B cell (primary cell): ENCODE data around the gene PTGES2. TPM values are rescaled to one million over a fixed set of nuclear protein-coding genes. Genes with fewer than 3 reads are reported as not detected.

Experiments used
- ATAC-seq: fragments of 200-7000 bp; cut with Tn5 transposase; one replicate; pipeline ENCODE4 v1.10.0; 2021; ENCODE audit warnings: low read depth, mild to moderate bottlenecking, moderate number of reproducible peaks, moderate library complexity
- CTCF ChIA-PET: fragments of 350-600 bp; sonication (Branson Sonifier 250); formaldehyde crosslinking; loops from one replicate; lab custom pipeline; 2021; ENCODE audit warnings: antibody characterized with exemption, inconsistent platforms; lab: Charles Lee
- POLR2A ChIA-PET: fragments of 350-600 bp; sonication (Branson Sonifier 250); formaldehyde crosslinking; loops from one replicate; lab custom pipeline; 2021; ENCODE audit warnings: antibody characterized with exemption; lab: Charles Lee
- DNase-seq: peaks from one replicate; pipeline ENCODE4 v3.0.0; 2013
- H2AFZ ChIP-seq: 2 replicates; pipeline ENCODE4 v1.6.1; 2012; ENCODE audit warnings: mild to moderate bottlenecking, low read depth, low read length; ENCODE audit not compliant: insufficient read depth, poor library complexity, severe bottlenecking
- H3K27ac ChIP-seq, 2 donors: 1 replicate in 1 of 2; 2 replicates in 1 of 2; pipeline ENCODE4 v1.5.1; 2012 to 2013; ENCODE audit warnings: low read length in 2 of 2, mild to moderate bottlenecking in 2 of 2, moderate library complexity in 1 of 2
- H3K27me3 ChIP-seq, 4 experiments: fragments of 200-600 bp in 1 of 4; sonication (generic) in 1 of 4; replicated peaks in 1 of 4; 1 replicate in 2 of 4; 2 replicates in 2 of 4; pipeline versions ENCODE4 v1.6.1 to v1.7.0; 2013 to 2016; ENCODE audit warnings: low read length in 3 of 4, mild to moderate bottlenecking in 2 of 4, mixed read lengths in 1 of 4, moderate library complexity in 1 of 4; ENCODE audit not compliant: insufficient read depth in 4 of 4, control insufficient read depth in 3 of 4; ENCODE audit errors: control extremely low read depth in 1 of 4
- H3K36me3 ChIP-seq, 2 experiments: replicated peaks in 1 of 2; 1 replicate in 1 of 2; 2 replicates in 1 of 2; pipeline versions ENCODE4 v1.6.1 to v1.7.1; 2013; ENCODE audit warnings: low read length in 1 of 2; ENCODE audit not compliant: insufficient read depth in 2 of 2, control insufficient read depth in 1 of 2; ENCODE audit errors: control extremely low read depth in 1 of 2, extremely low read depth in 1 of 2
- H3K4me1 ChIP-seq, 2 donors: fragments of 200-600 bp in 1 of 2; sonication (generic) in 1 of 2; 1 replicate in 1 of 2; 2 replicates in 1 of 2; pipeline versions ENCODE4 v1.5.1 to v1.6.1; 2013 to 2017; ENCODE audit warnings: low read length in 2 of 2; ENCODE audit not compliant: control insufficient read depth in 2 of 2, insufficient read depth in 2 of 2
- H3K4me2 ChIP-seq: replicated peaks from 2 replicates; pipeline ENCODE3; 2012; ENCODE audit warnings: mild to moderate bottlenecking, low read depth, low read length; ENCODE audit not compliant: poor library complexity, severe bottlenecking
- H3K4me3 ChIP-seq, 5 experiments: fragments of 200-600 bp in 1 of 5; sonication (generic) in 1 of 5; 1 replicate in 3 of 5; 2 replicates in 2 of 5; pipeline versions ENCODE4 v1.5.1 to v1.7.0; 2011 to 2016; ENCODE audit warnings: low read length in 4 of 5, mild to moderate bottlenecking in 4 of 5, low read depth in 2 of 5, control low read depth in 1 of 5, moderate library complexity in 1 of 5; ENCODE audit not compliant: insufficient read depth in 1 of 5; ENCODE audit errors: control extremely low read depth in 1 of 5, extremely low read depth in 1 of 5
- H3K79me2 ChIP-seq: fragments of 200-600 bp; sonication (generic); one replicate; pipeline ENCODE4 v1.6.0; 2016; ENCODE audit warnings: low read length; ENCODE audit not compliant: control insufficient read depth, insufficient read depth
- H3K9ac ChIP-seq: fragments of 200-600 bp; sonication (generic); 2 replicates; pipeline ENCODE4 v1.6.1; 2017; ENCODE audit warnings: mild to moderate bottlenecking, low read length, moderate library complexity
- H3K9me3 ChIP-seq, 3 donors: one replicate each; pipeline versions ENCODE4 v1.6.1 to v1.7.1; 2013; ENCODE audit warnings: low read length in 2 of 3; ENCODE audit not compliant: control insufficient read depth in 2 of 3, insufficient read depth in 1 of 3; ENCODE audit errors: control extremely low read depth in 1 of 3
- H4K20me1 ChIP-seq: 2 replicates; pipeline ENCODE4 v1.6.0; 2012; ENCODE audit warnings: mild to moderate bottlenecking, low read length; ENCODE audit not compliant: insufficient read depth, control insufficient read depth, poor library complexity, severe bottlenecking
- H3K27ac Mint-ChIP-seq: one replicate; pipeline ENCODE4 v1.8.0; 2021; ENCODE audit warnings: mixed read lengths
- H3K27me3 Mint-ChIP-seq: one replicate; pipeline ENCODE4 v1.8.0; 2021; ENCODE audit warnings: mixed read lengths
- H3K4me1 Mint-ChIP-seq: one replicate; pipeline ENCODE4 v1.8.0; 2021; ENCODE audit warnings: mixed read lengths
- H3K4me3 Mint-ChIP-seq: one replicate; pipeline ENCODE4 v1.8.0; 2021; ENCODE audit warnings: mixed read lengths
- H3K9me3 Mint-ChIP-seq: one replicate; pipeline ENCODE4 v1.8.0; 2022; ENCODE audit warnings: mixed read lengths; ENCODE audit not compliant: insufficient read depth
- EZH2 ChIP-seq: IDR thresholded peaks from 2 replicates; pipeline ENCODE4 v1.6.1; 2012; ENCODE audit warnings: borderline replicate concordance, low read depth, mild to moderate bottlenecking, moderate library complexity, low read length; ENCODE audit not compliant: insufficient read depth, poor library complexity, severe bottlenecking
- WGBS: methylation state at CpG from one replicate; pipeline ENCODE4 v1.1.5; 2013; ENCODE audit warnings: missing lambda C conversion rate; ENCODE audit not compliant: insufficient coverage; 5-methylcytosine and 5-hydroxymethylcytosine counted together
- intact Hi-C: fragments of 100-400 bp; cut with micrococcal nuclease; formaldehyde crosslinking; loops from one replicate; pipeline ENCODE4 v1.10.0; 2022
- polyA plus RNA-seq: library from polyadenylated mRNA; depleted of rRNA; stranded (reverse); fragments of >200 nt; gene quantifications from 2 replicates; pipeline ENCODE4 v1.2.3, GENCODE V29; 2012
- total RNA-seq, 2 donors: library from RNA; stranded (reverse); fragments of 120-200 nt in 1 of 2; gene quantifications; 1 replicate in 1 of 2; 2 replicates in 1 of 2; pipeline versions ENCODE4 v1.2.3 to v1.2.4, GENCODE V29; 2013 to 2022
- TF ChIP-seq, protein P1 (sequence below): fragments of 200-600 bp; IDR thresholded peaks from one replicate; pipeline ENCODE4 v1.8.0; 2022; ENCODE audit warnings: antibody characterized with exemption, mild to moderate bottlenecking

Gene PTGES2
- total and polyA plus RNA-seq, 2 donors (not counting 1 experiment from before 2014, with no cell fraction given): 77.8 to 113 TPM

DNA sequence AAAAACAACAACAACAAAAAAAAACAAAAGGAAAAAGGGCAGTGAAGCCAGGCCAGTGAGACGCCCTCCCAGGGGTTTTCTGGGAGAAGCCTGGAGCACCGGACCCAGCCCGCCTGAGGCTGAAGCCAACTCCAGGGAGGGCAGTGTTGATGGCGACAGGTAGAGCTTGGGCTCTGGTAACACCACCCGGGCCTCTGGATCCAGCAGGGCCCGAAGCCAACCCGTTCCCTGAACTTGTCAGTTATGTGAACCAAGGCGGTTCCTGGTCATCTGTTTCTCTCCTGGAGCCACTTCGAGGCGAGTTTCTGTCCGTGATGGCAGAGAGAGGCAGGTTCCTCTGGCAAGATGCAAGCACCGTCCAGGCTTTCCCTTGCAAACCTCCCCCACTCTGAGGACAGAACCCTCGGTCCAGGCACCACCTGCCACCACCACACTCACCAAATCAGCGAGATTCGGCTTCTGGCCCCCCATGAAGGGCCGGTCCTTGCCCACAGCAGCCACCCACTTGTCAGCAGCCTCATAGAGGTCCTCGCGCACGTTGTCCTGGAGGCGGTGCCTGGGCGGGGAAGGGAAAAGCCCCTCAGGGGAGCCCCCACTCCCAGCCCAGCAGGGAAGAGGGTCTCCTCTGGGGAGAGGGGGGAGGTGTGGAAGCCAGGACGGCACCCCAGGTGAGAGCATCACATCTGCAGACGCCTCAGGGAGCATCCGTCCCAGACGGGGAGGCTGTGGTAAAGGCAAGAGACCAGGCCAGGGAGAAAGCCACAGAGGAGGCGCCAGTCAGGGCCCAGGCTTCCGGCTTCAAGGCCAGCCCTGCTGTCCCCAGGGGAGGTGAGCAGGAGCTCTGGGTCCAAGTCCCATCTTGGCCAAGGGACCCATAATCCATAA, 5.4 kb downstream of the PTGES2 start:
- H3K9me3 ChIP-seq: no peaks in the 10 kb centered on the region
- H3K27me3 ChIP-seq: no peaks in the 10 kb centered on the region
- no peak overlapping the region for H3K27ac ChIP-seq
- H3K4me1 ChIP-seq: peaks cover 27 to 34% of the 10 kb centered on the region in 2 donors
- no peak overlapping the region for H3K4me3 Mint-ChIP-seq
- H3K4me3 ChIP-seq: no peak overlapping the region
- H3K4me2 ChIP-seq: no peak overlapping the region
- H3K79me2 ChIP-seq: peaks cover 34% of the 10 kb centered on the region
- H3K27ac Mint-ChIP-seq: no peak overlapping the region
- H3K36me3 ChIP-seq: peaks cover 0 to 34% of the 10 kb centered on the region in 2 experiments
- POLR2A ChIA-PET: interaction anchor here (0.7 kb wide), 1 partner anchor 327 kb away, joined by 3 read pairs; no protein-coding TSS in a partner anchor
- no peaks in the 10 kb centered on the region for H3K9me3 Mint-ChIP-seq
- H3K27me3 Mint-ChIP-seq: no peaks in the 10 kb centered on the region
- DNase-seq: no peak
- no peak for ATAC-seq
- WGBS: 87% methylated on average over 22 of the region's 27 CpGs
- intact Hi-C loops: loop anchor here (10.0 kb wide), 1 partner anchor 347 kb away; the partner anchor contains the start of gene SH2D3C
- peaks cover 27% of the 10 kb centered on the region for H4K20me1 ChIP-seq
- CTCF ChIA-PET: no interaction called here
- peaks cover 30% of the 10 kb centered on the region for H3K4me1 Mint-ChIP-seq
- TF ChIP-seq, protein P1, sequence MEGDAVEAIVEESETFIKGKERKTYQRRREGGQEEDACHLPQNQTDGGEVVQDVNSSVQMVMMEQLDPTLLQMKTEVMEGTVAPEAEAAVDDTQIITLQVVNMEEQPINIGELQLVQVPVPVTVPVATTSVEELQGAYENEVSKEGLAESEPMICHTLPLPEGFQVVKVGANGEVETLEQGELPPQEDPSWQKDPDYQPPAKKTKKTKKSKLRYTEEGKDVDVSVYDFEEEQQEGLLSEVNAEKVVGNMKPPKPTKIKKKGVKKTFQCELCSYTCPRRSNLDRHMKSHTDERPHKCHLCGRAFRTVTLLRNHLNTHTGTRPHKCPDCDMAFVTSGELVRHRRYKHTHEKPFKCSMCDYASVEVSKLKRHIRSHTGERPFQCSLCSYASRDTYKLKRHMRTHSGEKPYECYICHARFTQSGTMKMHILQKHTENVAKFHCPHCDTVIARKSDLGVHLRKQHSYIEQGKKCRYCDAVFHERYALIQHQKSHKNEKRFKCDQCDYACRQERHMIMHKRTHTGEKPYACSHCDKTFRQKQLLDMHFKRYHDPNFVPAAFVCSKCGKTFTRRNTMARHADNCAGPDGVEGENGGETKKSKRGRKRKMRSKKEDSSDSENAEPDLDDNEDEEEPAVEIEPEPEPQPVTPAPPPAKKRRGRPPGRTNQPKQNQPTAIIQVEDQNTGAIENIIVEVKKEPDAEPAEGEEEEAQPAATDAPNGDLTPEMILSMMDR: no peak
- TF ChIP-seq EZH2: no peak
- no peak overlapping the region for H2AFZ ChIP-seq
- H3K9ac ChIP-seq: no peak overlapping the region

DNA sequence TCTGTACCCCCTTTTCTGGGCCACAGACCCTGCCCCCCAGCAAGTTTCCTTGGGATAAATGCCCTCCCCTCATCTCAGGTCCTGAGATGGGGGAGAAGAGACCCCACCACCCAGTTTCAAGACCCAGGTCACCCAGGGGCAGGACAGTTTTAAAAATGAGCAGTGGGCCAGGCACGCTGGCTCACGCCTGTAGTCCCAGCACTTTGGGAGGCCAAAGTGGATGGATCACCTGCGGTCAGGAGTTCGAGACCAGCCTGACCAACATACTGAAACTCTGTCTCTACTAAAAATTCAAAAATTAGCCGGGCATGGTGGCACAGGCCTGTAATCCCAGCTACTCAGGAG, 6.1 kb downstream of the PTGES2 start:
- H3K9me3 Mint-ChIP-seq: no peaks in the 10 kb centered on the region
- ChIA-PET CTCF (no interaction called here), POLR2A (no interaction called here)
- Histone ChIP-seq H3K9ac (no peak overlapping the region), H3K27ac (no peak overlapping the region), H3K36me3 (peaks cover 0 to 34% of the 10 kb centered on the region in 2 experiments), H3K4me3 (no peak overlapping the region), H4K20me1 (peaks cover 27% of the 10 kb centered on the region), H3K4me2 (no peak overlapping the region), H3K79me2 (peaks cover 27% of the 10 kb centered on the region), H3K4me1 (peaks cover 29 to 36% of the 10 kb centered on the region in 2 donors), H2AFZ (no peak overlapping the region), H3K27me3 (no peaks in the 10 kb centered on the region), H3K9me3 (no peaks in the 10 kb centered on the region)
- ATAC-seq (no peak), DNase-seq (no peak)
- TF ChIP-seq, protein P1: no peak
- no peak for TF ChIP-seq EZH2
- 85% methylated on average over 5 of the region's 5 CpGs for WGBS
- intact Hi-C loops: loop anchor here (10.0 kb wide), 1 partner anchor 347 kb away; the partner anchor contains the start of gene SH2D3C
- no peaks in the 10 kb centered on the region for H3K27me3 Mint-ChIP-seq
- no peak overlapping the region for H3K4me3 Mint-ChIP-seq
- H3K4me1 Mint-ChIP-seq: peaks cover 32% of the 10 kb centered on the region
- H3K27ac Mint-ChIP-seq: no peak overlapping the region
